Spleen (tissue), 11 donors: ENCODE measurements around the gene RBM17. TPM values are rescaled to one million over a fixed set of nuclear protein-coding genes. Genes with fewer than 3 reads are reported as not detected.

Experiments used
- DNase-seq: peaks from one replicate; pipeline ENCODE4 v3.0.0-alpha.2; 2020
- H3K27ac ChIP-seq, 8 donors: fragments of 200-600 bp; sonication (generic) in 7 of 8; 1 replicate in 4 of 8; 2 replicates in 4 of 8; pipeline versions ENCODE4 v1.5.0 to v1.8.0; 2016 to 2021; ENCODE audit warnings: inconsistent platforms in 4 of 8, mild to moderate bottlenecking in 4 of 8, moderate library complexity in 1 of 8
- H3K27me3 ChIP-seq, 7 donors: fragments of 200-600 bp; sonication (generic) in 6 of 7; replicated peaks in 1 of 7; 1 replicate in 4 of 7; 2 replicates in 3 of 7; pipeline versions ENCODE4 v1.5.0 to v1.8.0; 2016 to 2021; ENCODE audit warnings: inconsistent platforms in 3 of 7, mild to moderate bottlenecking in 1 of 7
- H3K36me3 ChIP-seq, 6 donors: fragments of 200-600 bp; sonication (generic) in 5 of 6; 1 replicate in 4 of 6; 2 replicates in 2 of 6; pipeline versions ENCODE4 v1.5.0 to v1.8.0; 2016 to 2021; ENCODE audit warnings: inconsistent platforms in 2 of 6
- H3K4me1 ChIP-seq, 6 donors: fragments of 200-600 bp; sonication (generic) in 5 of 6; 1 replicate in 3 of 6; 2 replicates in 3 of 6; pipeline versions ENCODE4 v1.5.0 to v1.8.0; 2016 to 2021; ENCODE audit warnings: inconsistent platforms in 3 of 6
- H3K4me3 ChIP-seq, 8 donors: fragments of 200-600 bp; sonication (generic) in 7 of 8; 1 replicate in 4 of 8; 2 replicates in 4 of 8; pipeline versions ENCODE4 v1.5.0 to v1.8.0; 2016 to 2021; ENCODE audit warnings: inconsistent platforms in 4 of 8, mild to moderate bottlenecking in 4 of 8, moderate library complexity in 2 of 8
- H3K9me3 ChIP-seq, 8 donors: fragments of 200-600 bp; sonication (generic) in 7 of 8; 1 replicate in 4 of 8; 2 replicates in 4 of 8; pipeline versions ENCODE4 v1.5.0 to v1.8.0; 2016 to 2021; ENCODE audit warnings: inconsistent platforms in 4 of 8
- POLR2A ChIP-seq, 3 donors: fragments of 450-650 bp; IDR thresholded peaks; one replicate each; pipeline ENCODE4 v1.5.1; 2017; ENCODE audit warnings: antibody characterized with exemption in 3 of 3, mild to moderate bottlenecking in 1 of 3
- POLR2AphosphoS5 ChIP-seq, 3 donors: sonication (generic); formaldehyde crosslinking; IDR thresholded peaks; one replicate each; pipeline ENCODE4 v1.5.1; 2017; ENCODE audit warnings: antibody characterized with exemption in 3 of 3
- WGBS, 5 donors: extraction: QIAGEN DNeasy Blood & Tissue Kit in 3 of 5; methylation state at CpG; one replicate each; pipeline versions ENCODE4 v1.1.5 to v1.1.7; 2013 to 2018; 5-methylcytosine and 5-hydroxymethylcytosine counted together
- intact Hi-C: fragments of 100-400 bp; cut with DNase I; formaldehyde crosslinking; loops from one replicate; pipeline ENCODE4 v1.15.0; 2023; ENCODE audit warnings: low total_unique reads
- polyA plus RNA-seq, 3 donors: library from polyadenylated mRNA; stranded (reverse); fragments of 200-250 nt; gene quantifications; one replicate each; pipeline ENCODE4 v1.2.1, GENCODE V29; 2013
- total RNA-seq, 7 donors: library from RNA; depleted of rRNA in 3 of 7; stranded (reverse); fragments of >200 nt in 3 of 7; fragmentation: NEBNext Ultra II Directional in 4 of 7; extraction: Animal tissue kit (Norgen Biotek cat#: 25700) in 4 of 7; gene quantifications; one replicate each; pipeline versions ENCODE4 v1.1.0 to v1.2.1, GENCODE V29; 2016 to 2021
- TF ChIP-seq, protein P1 (sequence below), 11 experiments: fragments of 200-600 bp in 7 of 11; fragments of 450-650 bp in 4 of 11; sonication (generic) in 4 of 11; IDR thresholded peaks in 8 of 11; conservative IDR thresholded peaks in 3 of 11; 1 replicate in 7 of 11; 2 replicates in 4 of 11; pipeline versions ENCODE4 v1.4.0 to v1.8.0; 2016 to 2021; ENCODE audit warnings: antibody characterized with exemption in 11 of 11, inconsistent platforms in 4 of 11, mild to moderate bottlenecking in 1 of 11
- donor health status: healthy with polysubstance abuse.
- donor health status: DM: no; HTN: no; CAD: no; lungs with moderate emphysema.
- donor health status: DM: no; HTN: no; CAD: no.
- donor health status: Bipolar disorder and iron deficiency.
- donor health status: healthy.
- donor health status: DM: no; HTN: no; CAD: no.
- donor health status: DM: yes; HTN: yes; CAD: no.

Gene RBM17
- total and polyA plus RNA-seq, 10 donors: 63.1 to 140 (median 111) TPM

GRCh38 chr10:6072215-6072934, 16.5 kb upstream of the RBM17 start:
- intact Hi-C loops: no loop called here
- Histone ChIP-seq H3K4me3 (peak overlapping the region in 1 of 8 donors; percentile 18), H3K4me1 (peaks cover 24 to 68% (median 58%) of the 10 kb centered on the region in 6 donors), H3K9me3 (no peaks in the 10 kb centered on the region), H3K27me3 (no peaks in the 10 kb centered on the region), H3K27ac (peak overlapping the region; percentile 38 to 82 (median 78)), H3K36me3 (no peaks in the 10 kb centered on the region)
- TF ChIP-seq POLR2AphosphoS5 (IDR thresholded peaks at IDR 0.05) (no peak), POLR2A (IDR thresholded peaks at IDR 0.05) (no peak)
- TF ChIP-seq, protein P1, sequence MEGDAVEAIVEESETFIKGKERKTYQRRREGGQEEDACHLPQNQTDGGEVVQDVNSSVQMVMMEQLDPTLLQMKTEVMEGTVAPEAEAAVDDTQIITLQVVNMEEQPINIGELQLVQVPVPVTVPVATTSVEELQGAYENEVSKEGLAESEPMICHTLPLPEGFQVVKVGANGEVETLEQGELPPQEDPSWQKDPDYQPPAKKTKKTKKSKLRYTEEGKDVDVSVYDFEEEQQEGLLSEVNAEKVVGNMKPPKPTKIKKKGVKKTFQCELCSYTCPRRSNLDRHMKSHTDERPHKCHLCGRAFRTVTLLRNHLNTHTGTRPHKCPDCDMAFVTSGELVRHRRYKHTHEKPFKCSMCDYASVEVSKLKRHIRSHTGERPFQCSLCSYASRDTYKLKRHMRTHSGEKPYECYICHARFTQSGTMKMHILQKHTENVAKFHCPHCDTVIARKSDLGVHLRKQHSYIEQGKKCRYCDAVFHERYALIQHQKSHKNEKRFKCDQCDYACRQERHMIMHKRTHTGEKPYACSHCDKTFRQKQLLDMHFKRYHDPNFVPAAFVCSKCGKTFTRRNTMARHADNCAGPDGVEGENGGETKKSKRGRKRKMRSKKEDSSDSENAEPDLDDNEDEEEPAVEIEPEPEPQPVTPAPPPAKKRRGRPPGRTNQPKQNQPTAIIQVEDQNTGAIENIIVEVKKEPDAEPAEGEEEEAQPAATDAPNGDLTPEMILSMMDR (IDR thresholded peaks at IDR 0.05 in 8 of 11, conservative IDR thresholded peaks at IDR 0.05 in 3 of 11): no peak
- WGBS, 5 donors: 47 to 63% (median 47%) methylated on average over 13 of the region's 13 CpGs
- DNase-seq: no peak

DNA sequence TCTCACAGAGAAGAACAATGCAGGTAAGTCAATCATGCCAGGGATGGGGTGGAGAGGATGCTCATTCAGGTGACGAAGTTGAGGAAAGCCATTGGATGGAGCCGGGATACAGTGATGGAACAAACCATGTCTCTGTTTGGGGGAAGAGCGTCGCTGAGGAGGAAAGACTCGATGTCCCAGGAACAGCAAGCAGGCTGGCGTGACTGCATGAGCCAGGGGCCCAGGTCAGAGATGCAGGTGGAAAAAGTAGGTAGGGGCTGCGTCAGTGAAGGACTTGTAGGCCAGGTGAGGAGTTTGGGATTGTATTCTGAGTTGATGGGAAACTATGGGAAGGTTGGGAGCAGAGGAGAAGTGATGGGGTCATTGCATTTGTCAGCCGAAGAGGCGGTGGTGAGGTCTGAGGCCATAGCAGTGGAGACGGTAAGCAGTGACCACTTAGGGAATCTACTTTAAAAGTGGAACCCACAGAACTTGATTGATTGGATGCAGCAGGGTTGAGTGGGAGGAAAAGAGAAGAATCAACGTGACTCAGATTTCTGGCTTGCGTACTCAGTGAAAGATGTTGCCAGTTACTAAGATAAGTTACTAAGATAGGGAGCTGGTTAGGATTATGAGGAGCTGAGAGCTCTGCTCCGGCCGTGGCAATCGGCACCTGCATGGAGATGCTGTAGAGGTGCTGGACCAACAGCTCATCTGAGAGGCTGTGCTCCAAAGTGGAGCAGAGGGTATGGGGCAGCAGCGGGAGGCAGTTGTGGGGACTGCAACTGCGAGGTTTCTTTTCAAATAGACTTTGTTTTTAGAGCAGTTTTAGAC, 14.1 kb upstream of the RBM17 start:
- H3K4me3 ChIP-seq: no peak overlapping the region
- intact Hi-C loops: no loop called here
- no peaks in the 10 kb centered on the region for H3K36me3 ChIP-seq
- no peaks in the 10 kb centered on the region for H3K27me3 ChIP-seq
- no peak overlapping the region for H3K27ac ChIP-seq
- peaks cover 13 to 45% (median 34%) of the 10 kb centered on the region in 6 donors for H3K4me1 ChIP-seq
- 77 to 86% (median 84%) methylated on average over 17 of the region's 17 CpGs for WGBS, 5 donors
- DNase-seq: no peak
- no peaks in the 10 kb centered on the region for H3K9me3 ChIP-seq
- TF ChIP-seq POLR2A (IDR thresholded peaks at IDR 0.05) (no peak), POLR2AphosphoS5 (IDR thresholded peaks at IDR 0.05) (no peak)
- TF ChIP-seq, protein P1 (IDR thresholded peaks at IDR 0.05 in 8 of 11, conservative IDR thresholded peaks at IDR 0.05 in 3 of 11): no peak

DNA sequence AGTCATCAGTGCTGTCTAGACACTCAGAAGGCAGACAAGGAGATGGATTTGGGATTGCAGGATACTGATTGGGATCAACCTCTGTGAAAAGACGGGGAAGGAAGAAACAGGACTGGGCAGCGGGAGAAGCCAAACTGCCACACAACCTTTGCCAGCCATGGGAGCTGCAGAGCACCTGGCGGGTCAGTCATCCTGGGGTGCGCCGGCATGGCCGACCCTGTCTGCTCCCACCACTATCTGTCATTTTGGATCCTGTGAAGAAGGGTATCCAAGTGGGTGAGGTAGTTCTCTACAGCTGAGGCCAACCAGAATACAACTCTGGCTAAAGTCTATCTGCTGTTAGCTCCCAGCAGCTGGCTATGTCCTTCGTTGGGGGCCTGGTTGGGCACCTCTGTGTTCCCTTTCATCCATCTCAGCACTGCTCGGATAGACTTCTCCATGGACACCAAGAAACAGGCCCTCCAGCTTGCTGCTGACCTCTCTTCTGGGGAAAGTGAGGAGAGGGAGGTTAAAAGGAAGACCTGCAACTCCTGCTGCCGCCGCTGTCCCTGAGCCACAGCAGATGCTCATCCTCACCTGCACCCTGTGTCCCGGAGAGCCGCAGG, 11.7 kb upstream of the RBM17 start:
- DNase-seq: no peak
- TF ChIP-seq POLR2AphosphoS5 (IDR thresholded peaks at IDR 0.05): no peak
- TF ChIP-seq, protein P1 (IDR thresholded peaks at IDR 0.05 in 8 of 11, conservative IDR thresholded peaks at IDR 0.05 in 3 of 11): no peak
- TF ChIP-seq POLR2A (IDR thresholded peaks at IDR 0.05): no peak
- intact Hi-C loops: no loop called here
- H3K27ac ChIP-seq: no peak overlapping the region
- H3K4me1 ChIP-seq: peaks cover 0 to 20% (median 11%) of the 10 kb centered on the region in 6 donors
- H3K4me3 ChIP-seq: no peak overlapping the region
- H3K36me3 ChIP-seq: no peaks in the 10 kb centered on the region
- H3K27me3 ChIP-seq: no peaks in the 10 kb centered on the region
- WGBS, 5 donors: 84 to 97% (median 87%) methylated on average over 12 of the region's 12 CpGs
- H3K9me3 ChIP-seq: no peaks in the 10 kb centered on the region
